Measurements from ENCODE around the gene KCNQ5.
"Not testable (repeated sequence)": the region's sequence is repeated elsewhere in the genome, so short reads cannot be mapped to it uniquely, and the experiment has no call there.

KCNQ5 gene

GRCh38 chr6:73227606-73228255 is 605.9 kb downstream of the KCNQ5 start:
- no peak overlapping the region for H3K4me2 ChIP-seq (ENCODE audit: low read depth, low read length, poor library complexity, severe bottlenecking)

DNA sequence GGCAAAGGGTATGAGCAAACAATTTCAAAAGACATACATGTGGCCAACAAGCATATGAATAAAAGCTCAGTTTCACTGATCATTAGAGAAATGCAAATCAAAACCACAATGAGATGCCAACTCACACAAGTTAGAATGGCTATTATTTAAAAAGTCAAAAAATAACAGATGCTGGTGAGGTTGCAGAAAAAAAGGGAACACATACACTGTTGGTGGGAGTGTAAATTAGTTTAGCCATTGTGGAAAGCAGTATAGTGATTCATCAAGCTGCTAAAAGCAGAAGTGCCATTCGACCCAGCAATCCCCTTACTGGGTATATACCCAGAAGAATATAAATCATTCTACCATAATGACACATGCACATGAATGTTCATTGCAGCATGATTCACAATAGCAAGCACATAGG is 610.1 kb downstream of the KCNQ5 start:
- H3K9ac ChIP-seq (ENCODE audit: low read length): no peak overlapping the region

More at GRCh38 chr6:73227606-73228255, 605.9 kb downstream of the KCNQ5 start:
- no peaks in the 10 kb centered on the region for H3K9me3 ChIP-seq (ENCODE audit: insufficient read depth, low read length)
- no peak overlapping the region for H2AFZ ChIP-seq (ENCODE audit: low read depth, low read length, severe bottlenecking)
- no peaks in the 10 kb centered on the region for H3K27me3 ChIP-seq (ENCODE audit: low read length)
- no peaks in the 10 kb centered on the region for H3F3A ChIP-seq (ENCODE audit: insufficient read depth)
- H4K20me1 ChIP-seq (ENCODE audit: low read depth, low read length): no peaks in the 10 kb centered on the region
- TF ChIP-seq EZH2phosphoT487 (conservative IDR thresholded peaks at IDR 0.05; ENCODE audit: low read length) (no peak), CTCF (IDR thresholded peaks at IDR 0.05; ENCODE audit: insufficient read depth, low read length, poor library complexity, severe bottlenecking) (no peak)
- H3K27ac ChIP-seq (ENCODE audit: low read depth, low read length): no peak overlapping the region
- H3K36me3 ChIP-seq (ENCODE audit: low read length): no peaks in the 10 kb centered on the region
- no peaks in the 10 kb centered on the region for H3K9me2 ChIP-seq (replicated peaks; ENCODE audit: insufficient read depth, low read length)
- H3K79me2 ChIP-seq (ENCODE audit: insufficient read depth, low read length): no peaks in the 10 kb centered on the region
- no peak overlapping the region for H3K9ac ChIP-seq (ENCODE audit: low read length)
- H3K4me3 ChIP-seq (ENCODE audit: insufficient read depth, low read length, poor library complexity, severe bottlenecking): no peak overlapping the region

DNA sequence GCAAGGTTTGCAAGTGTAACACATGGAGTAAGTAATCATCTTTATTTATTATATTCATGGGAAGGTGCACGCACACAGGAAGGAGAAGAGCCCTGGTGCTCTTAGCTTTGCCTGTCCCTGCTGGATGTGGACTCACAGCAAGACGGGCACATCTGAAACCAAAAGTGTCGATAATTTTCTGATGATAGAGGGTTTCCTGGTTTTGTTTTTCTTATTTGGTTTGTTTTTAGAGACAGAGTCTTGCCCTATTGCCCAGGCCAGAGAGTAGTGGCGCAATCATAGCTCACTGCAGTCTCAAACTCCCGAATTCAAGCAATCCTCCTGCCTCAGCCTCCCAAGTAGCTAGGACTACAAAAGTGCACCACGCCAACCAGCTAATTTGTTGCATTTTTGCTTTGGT is 611.2 kb downstream of the KCNQ5 start:
- Histone ChIP-seq H3K4me2 (ENCODE audit: low read depth, low read length, poor library complexity, severe bottlenecking) (no peak overlapping the region), H3K79me2 (ENCODE audit: insufficient read depth, low read length) (no peaks in the 10 kb centered on the region), H3K36me3 (ENCODE audit: low read length) (no peaks in the 10 kb centered on the region), H3K27me3 (ENCODE audit: low read length) (no peaks in the 10 kb centered on the region), H3K9me2 (replicated peaks; ENCODE audit: insufficient read depth, low read length) (no peaks in the 10 kb centered on the region), H3K9ac (ENCODE audit: low read length) (no peak overlapping the region), H2AFZ (ENCODE audit: low read depth, low read length, severe bottlenecking) (no peak overlapping the region), H3F3A (ENCODE audit: insufficient read depth) (no peaks in the 10 kb centered on the region), H3K9me3 (ENCODE audit: insufficient read depth, low read length) (no peaks in the 10 kb centered on the region), H3K4me3 (ENCODE audit: insufficient read depth, low read length, poor library complexity, severe bottlenecking) (no peak overlapping the region), H4K20me1 (ENCODE audit: low read depth, low read length) (no peaks in the 10 kb centered on the region), H3K27ac (ENCODE audit: low read depth, low read length) (no peak overlapping the region)
- TF ChIP-seq EZH2phosphoT487 (conservative IDR thresholded peaks at IDR 0.05; ENCODE audit: low read length): no peak
- TF ChIP-seq CTCF (IDR thresholded peaks at IDR 0.05; ENCODE audit: insufficient read depth, low read length, poor library complexity, severe bottlenecking): no peak

More for the DNA sequence above, 610.1 kb downstream of the KCNQ5 start:
- H3K27ac ChIP-seq (ENCODE audit: low read depth, low read length): no peak overlapping the region
- H3K36me3 ChIP-seq (ENCODE audit: low read length): no peaks in the 10 kb centered on the region
- no peak overlapping the region for H3K4me3 ChIP-seq (ENCODE audit: insufficient read depth, low read length, poor library complexity, severe bottlenecking)
- H3K27me3 ChIP-seq (ENCODE audit: low read length): no peaks in the 10 kb centered on the region
- H3F3A ChIP-seq (ENCODE audit: insufficient read depth): no peaks in the 10 kb centered on the region
- no peak overlapping the region for H2AFZ ChIP-seq (ENCODE audit: low read depth, low read length, severe bottlenecking)
- H3K4me2 ChIP-seq (ENCODE audit: low read depth, low read length, poor library complexity, severe bottlenecking): no peak overlapping the region
- TF ChIP-seq EZH2phosphoT487 (conservative IDR thresholded peaks at IDR 0.05; ENCODE audit: low read length) (no peak), CTCF (IDR thresholded peaks at IDR 0.05; ENCODE audit: insufficient read depth, low read length, poor library complexity, severe bottlenecking) (no peak)
- H3K9me3 ChIP-seq (ENCODE audit: insufficient read depth, low read length): no peaks in the 10 kb centered on the region
- H3K79me2 ChIP-seq (ENCODE audit: insufficient read depth, low read length): no peaks in the 10 kb centered on the region
- no peaks in the 10 kb centered on the region for H3K9me2 ChIP-seq (replicated peaks; ENCODE audit: insufficient read depth, low read length)
- H4K20me1 ChIP-seq (ENCODE audit: low read depth, low read length): no peaks in the 10 kb centered on the region

- H3K9ac ChIP-seq (ENCODE audit: low read length); H3K36me3 ChIP-seq (ENCODE audit: low read length); H3K4me3 ChIP-seq (ENCODE audit: insufficient read depth, low read length, poor library complexity, severe bottlenecking); H3K79me2 ChIP-seq (ENCODE audit: insufficient read depth, low read length); H3K27me3 ChIP-seq (ENCODE audit: low read length); H3K9me2 ChIP-seq (replicated peaks; ENCODE audit: insufficient read depth, low read length); H3K27ac ChIP-seq (ENCODE audit: low read depth, low read length); H2AFZ ChIP-seq (ENCODE audit: low read depth, low read length, severe bottlenecking); H3F3A ChIP-seq (ENCODE audit: insufficient read depth); H3K9me3 ChIP-seq (ENCODE audit: insufficient read depth, low read length); H4K20me1 ChIP-seq (ENCODE audit: low read depth, low read length); H3K4me2 ChIP-seq (ENCODE audit: low read depth, low read length, poor library complexity, severe bottlenecking): not testable (repeated sequence)
These were observed 612.1 kb downstream of the KCNQ5 start for GRCh38 chr6:73233971-73234370.

Measured in SU-DHL-6 (cell line).